GM12873 (cell line): Measurements from ENCODE around the gene TNNI3K.

Experiments used
- TF ChIP-seq, protein P1 (sequence below): IDR thresholded peaks from 2 replicates; pipeline ENCODE4 v1.5.1; 2012; ENCODE audit warnings: low read depth, mild to moderate bottlenecking, moderate library complexity, low read length, control low read depth; ENCODE audit not compliant: insufficient read depth; ENCODE audit errors: missing control alignments

Gene TNNI3K

GRCh38 chr1:74423471-74423870 is 188.3 kb downstream of the TNNI3K start:
- TF ChIP-seq, protein P1, sequence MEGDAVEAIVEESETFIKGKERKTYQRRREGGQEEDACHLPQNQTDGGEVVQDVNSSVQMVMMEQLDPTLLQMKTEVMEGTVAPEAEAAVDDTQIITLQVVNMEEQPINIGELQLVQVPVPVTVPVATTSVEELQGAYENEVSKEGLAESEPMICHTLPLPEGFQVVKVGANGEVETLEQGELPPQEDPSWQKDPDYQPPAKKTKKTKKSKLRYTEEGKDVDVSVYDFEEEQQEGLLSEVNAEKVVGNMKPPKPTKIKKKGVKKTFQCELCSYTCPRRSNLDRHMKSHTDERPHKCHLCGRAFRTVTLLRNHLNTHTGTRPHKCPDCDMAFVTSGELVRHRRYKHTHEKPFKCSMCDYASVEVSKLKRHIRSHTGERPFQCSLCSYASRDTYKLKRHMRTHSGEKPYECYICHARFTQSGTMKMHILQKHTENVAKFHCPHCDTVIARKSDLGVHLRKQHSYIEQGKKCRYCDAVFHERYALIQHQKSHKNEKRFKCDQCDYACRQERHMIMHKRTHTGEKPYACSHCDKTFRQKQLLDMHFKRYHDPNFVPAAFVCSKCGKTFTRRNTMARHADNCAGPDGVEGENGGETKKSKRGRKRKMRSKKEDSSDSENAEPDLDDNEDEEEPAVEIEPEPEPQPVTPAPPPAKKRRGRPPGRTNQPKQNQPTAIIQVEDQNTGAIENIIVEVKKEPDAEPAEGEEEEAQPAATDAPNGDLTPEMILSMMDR: no peak

- TF ChIP-seq, protein P1: no peak
Measured at GRCh38 chr1:74425676-74426075, 190.5 kb downstream of the TNNI3K start.

DNA sequence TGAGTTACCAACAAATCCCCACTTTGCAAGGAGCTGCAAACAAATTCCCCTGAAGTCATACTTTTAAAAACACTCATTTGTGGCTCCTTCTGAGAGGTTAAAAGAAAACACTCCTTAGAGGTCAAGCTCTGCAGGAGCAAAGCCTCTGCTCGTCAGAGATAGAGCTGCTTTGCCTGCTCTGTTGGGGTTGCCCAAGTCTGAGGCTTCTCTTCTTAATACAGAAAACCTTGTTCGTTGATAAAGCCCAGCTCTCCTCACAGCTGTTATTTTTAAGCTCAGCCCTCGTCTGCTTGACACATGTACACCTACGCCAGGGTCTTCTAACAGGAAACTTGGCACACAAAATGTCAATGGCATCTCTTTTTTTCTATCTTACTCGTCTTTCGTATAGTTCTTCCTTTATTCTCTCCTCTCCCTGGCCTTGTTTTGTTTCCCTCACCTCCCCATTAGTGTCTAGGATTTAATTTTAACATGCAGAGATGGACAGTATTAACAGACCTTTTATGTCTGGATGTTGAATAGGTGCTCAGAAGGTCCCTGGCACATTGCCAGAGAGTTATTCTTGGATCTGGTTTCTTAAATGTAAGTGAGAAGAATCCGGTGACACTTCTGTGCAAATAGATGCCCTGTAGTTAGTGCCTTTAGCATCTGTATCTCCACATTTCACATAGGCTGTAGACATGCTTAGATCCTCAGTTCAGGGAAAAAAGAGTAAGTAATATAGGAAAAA is 191.2 kb downstream of the TNNI3K start:
- TF ChIP-seq, protein P1: no peak

DNA sequence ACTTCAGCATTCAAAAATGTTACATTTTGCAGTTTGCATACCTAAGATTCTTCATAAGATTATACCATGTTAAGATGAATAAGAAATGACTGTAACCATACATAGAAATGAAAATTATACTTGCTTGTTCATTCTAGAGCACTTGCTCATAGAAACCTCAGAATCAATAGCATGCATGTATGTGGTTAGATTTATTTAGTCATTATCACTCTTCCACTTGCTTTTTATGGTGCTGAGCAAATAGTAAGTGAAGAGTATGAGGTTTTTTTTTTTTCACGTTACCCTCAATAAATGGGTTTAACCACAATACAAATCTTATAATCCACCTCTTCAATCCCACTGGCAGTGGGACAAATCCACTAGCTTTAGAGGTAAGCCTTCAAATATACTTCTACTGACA is 192.5 kb downstream of the TNNI3K start:
- TF ChIP-seq, protein P1: no peak

GRCh38 chr1:74429580-74429979 is 194.4 kb downstream of the TNNI3K start:
- TF ChIP-seq, protein P1: no peak

GRCh38 chr1:74430342-74430934 is 195.3 kb downstream of the TNNI3K start:
- TF ChIP-seq, protein P1: no peak

GRCh38 chr1:74431531-74431930 is 196.3 kb downstream of the TNNI3K start:
- TF ChIP-seq, protein P1: no peak
